Measurements from ENCODE around the gene PALS2. TPM values are rescaled to one million over a fixed set of nuclear protein-coding genes. Genes with fewer than 3 reads are reported as not detected.

PALS2 gene
- total and polyA plus RNA-seq, 2 of the 13 experiments (the other 11 are each of a cell fraction or from before 2014, with no cell fraction given) = 3.1 to 21.9 TPM

DNA sequence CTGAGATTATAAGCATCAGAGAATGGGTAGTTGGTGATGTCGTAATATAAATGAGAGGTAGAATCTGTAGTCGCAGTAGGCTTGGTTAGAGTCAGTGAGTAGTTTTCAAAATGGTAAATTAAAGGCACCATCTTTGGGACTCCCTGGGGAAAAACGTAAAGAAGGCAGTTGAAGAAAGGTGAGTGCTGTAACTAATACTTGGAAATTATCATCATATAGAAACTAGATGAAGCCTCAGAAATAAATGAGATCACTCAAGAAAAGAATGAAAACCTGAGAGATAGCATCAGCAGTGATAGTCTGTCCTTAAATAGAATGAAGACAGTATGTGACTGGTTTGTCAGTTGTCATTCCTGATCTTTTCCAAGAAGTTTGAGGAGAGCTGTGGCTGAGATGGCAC, 23.8 kb downstream of the PALS2 start:
- ATAC-seq (no peak), FAIRE-seq (no peak), DNase-seq (ENCODE audit: low spot score) (no peak)
- H3K4me1 ChIP-seq (ENCODE audit: insufficient read depth, low read length) = no peaks in the 10 kb centered on the region
- intact Hi-C loops (cut with micrococcal nuclease; ENCODE audit: unreplicated experiment) = no loop called here
- H3K9me3 ChIP-seq (ENCODE audit: low read length) = no peaks in the 10 kb centered on the region
- in situ Hi-C loops (cut with HindIII; ENCODE audit: extremely low pct_ligation_motif_present, low pct_unique_long_range_greater_than_20kb) = no loop called here
- BruUV-seq (replicated peaks) = no TSS peak
- no peak overlapping the region for H3K9ac ChIP-seq (ENCODE audit: insufficient read depth, low read depth, low read length)
- no peak overlapping the region for H3K4me3 ChIP-seq (replicated peaks in 1 of 3; ENCODE audit: insufficient read depth in 1 of 3, low read depth in 2 of 3, low read length in 3 of 3)
- H3K79me2 ChIP-seq (ENCODE audit: insufficient read depth, low read length) = no peaks in the 10 kb centered on the region
- ChIA-PET CTCF (ENCODE audit: low intra/inter-chr PET ratio, low total read pairs) (no interaction called here), POLR2A (no interaction called here)
- 0 out of 2 replicates have a peak, but pooled peaks have one; percentile 23 for TF ChIP-seq CEBPB (IDR thresholded peaks at IDR 0.05; ENCODE audit: borderline replicate concordance, low read depth, low read length)
- TF ChIP-seq, protein P1, sequence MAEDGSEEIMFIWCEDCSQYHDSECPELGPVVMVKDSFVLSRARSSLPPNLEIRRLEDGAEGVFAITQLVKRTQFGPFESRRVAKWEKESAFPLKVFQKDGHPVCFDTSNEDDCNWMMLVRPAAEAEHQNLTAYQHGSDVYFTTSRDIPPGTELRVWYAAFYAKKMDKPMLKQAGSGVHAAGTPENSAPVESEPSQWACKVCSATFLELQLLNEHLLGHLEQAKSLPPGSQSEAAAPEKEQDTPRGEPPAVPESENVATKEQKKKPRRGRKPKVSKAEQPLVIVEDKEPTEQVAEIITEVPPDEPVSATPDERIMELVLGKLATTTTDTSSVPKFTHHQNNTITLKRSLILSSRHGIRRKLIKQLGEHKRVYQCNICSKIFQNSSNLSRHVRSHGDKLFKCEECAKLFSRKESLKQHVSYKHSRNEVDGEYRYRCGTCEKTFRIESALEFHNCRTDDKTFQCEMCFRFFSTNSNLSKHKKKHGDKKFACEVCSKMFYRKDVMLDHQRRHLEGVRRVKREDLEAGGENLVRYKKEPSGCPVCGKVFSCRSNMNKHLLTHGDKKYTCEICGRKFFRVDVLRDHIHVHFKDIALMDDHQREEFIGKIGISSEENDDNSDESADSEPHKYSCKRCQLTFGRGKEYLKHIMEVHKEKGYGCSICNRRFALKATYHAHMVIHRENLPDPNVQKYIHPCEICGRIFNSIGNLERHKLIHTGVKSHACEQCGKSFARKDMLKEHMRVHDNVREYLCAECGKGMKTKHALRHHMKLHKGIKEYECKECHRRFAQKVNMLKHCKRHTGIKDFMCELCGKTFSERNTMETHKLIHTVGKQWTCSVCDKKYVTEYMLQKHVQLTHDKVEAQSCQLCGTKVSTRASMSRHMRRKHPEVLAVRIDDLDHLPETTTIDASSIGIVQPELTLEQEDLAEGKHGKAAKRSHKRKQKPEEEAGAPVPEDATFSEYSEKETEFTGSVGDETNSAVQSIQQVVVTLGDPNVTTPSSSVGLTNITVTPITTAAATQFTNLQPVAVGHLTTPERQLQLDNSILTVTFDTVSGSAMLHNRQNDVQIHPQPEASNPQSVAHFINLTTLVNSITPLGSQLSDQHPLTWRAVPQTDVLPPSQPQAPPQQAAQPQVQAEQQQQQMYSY (CRISPR knock-in tag; IDR thresholded peaks at IDR 0.05) = no peak
- H3K4me2 ChIP-seq (ENCODE audit: low read depth, low read length) = no peak overlapping the region
- WGBS (ENCODE audit: low lambda C conversion rate) = 88% methylated on average over 3 of the region's 3 CpGs
- no peaks in the 10 kb centered on the region for H3K27me3 ChIP-seq (ENCODE audit: control insufficient read depth in 1 of 2, insufficient read depth in 2 of 2, low read length in 2 of 2)
- no peak overlapping the region for H2AFZ ChIP-seq (ENCODE audit: low read length)
- H3K27ac ChIP-seq (ENCODE audit: extremely low read length, insufficient read depth, low read length) = no peak overlapping the region
- no peaks in the 10 kb centered on the region for H3K36me3 ChIP-seq (replicated peaks in 1 of 2; ENCODE audit: control insufficient read depth in 1 of 2, insufficient read depth in 2 of 2, low read length in 2 of 2)
- no peaks in the 10 kb centered on the region for H4K20me1 ChIP-seq (ENCODE audit: insufficient read depth, low read length)

DNA sequence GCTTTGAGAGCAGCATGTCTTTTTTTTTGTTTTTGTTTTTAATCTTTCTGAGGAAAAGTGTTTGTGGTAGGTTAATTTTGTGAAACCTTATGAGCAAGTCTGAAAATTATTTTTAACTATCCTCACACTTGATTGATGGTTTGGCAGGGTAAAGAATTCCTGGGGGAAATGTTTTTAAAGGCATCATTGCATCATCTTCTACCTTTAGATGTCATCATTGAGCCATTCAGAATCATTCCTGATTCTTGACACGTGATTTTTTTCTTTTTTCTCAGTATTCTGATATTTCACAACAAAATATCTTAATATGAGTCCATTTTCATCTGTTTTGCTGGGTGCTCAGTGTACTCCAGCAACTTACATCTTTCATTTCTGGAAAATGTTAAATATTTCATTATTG, 28.3 kb downstream of the PALS2 start:
- no peak for FAIRE-seq
- BruUV-seq (replicated peaks) = no TSS peak
- no peaks in the 10 kb centered on the region for H3K27me3 ChIP-seq (ENCODE audit: control insufficient read depth in 1 of 2, insufficient read depth in 2 of 2, low read length in 2 of 2)
- H3K4me1 ChIP-seq (ENCODE audit: insufficient read depth, low read length) = no peaks in the 10 kb centered on the region
- no peak overlapping the region for H3K9ac ChIP-seq (ENCODE audit: insufficient read depth, low read depth, low read length)
- CTCF ChIA-PET (ENCODE audit: low intra/inter-chr PET ratio, low total read pairs) = no interaction called here
- no peak overlapping the region for H3K27ac ChIP-seq (ENCODE audit: extremely low read length, insufficient read depth, low read length)
- no peaks in the 10 kb centered on the region; the same call in 1 of the 2 replicates for H3K9me3 ChIP-seq (ENCODE audit: low read length)
- ATAC-seq = no peak
- in situ Hi-C loops (cut with HindIII; ENCODE audit: extremely low pct_ligation_motif_present, low pct_unique_long_range_greater_than_20kb) (no loop called here), intact Hi-C loops (cut with micrococcal nuclease; ENCODE audit: unreplicated experiment) (no loop called here)
- H3K4me3 ChIP-seq (replicated peaks in 1 of 3; ENCODE audit: insufficient read depth in 1 of 3, low read depth in 2 of 3, low read length in 3 of 3) = no peak overlapping the region
- H4K20me1 ChIP-seq (ENCODE audit: insufficient read depth, low read length) = no peaks in the 10 kb centered on the region
- POLR2A ChIA-PET = no interaction called here
- H3K4me2 ChIP-seq (ENCODE audit: low read depth, low read length) = no peak overlapping the region
- TF ChIP-seq, protein P2, sequence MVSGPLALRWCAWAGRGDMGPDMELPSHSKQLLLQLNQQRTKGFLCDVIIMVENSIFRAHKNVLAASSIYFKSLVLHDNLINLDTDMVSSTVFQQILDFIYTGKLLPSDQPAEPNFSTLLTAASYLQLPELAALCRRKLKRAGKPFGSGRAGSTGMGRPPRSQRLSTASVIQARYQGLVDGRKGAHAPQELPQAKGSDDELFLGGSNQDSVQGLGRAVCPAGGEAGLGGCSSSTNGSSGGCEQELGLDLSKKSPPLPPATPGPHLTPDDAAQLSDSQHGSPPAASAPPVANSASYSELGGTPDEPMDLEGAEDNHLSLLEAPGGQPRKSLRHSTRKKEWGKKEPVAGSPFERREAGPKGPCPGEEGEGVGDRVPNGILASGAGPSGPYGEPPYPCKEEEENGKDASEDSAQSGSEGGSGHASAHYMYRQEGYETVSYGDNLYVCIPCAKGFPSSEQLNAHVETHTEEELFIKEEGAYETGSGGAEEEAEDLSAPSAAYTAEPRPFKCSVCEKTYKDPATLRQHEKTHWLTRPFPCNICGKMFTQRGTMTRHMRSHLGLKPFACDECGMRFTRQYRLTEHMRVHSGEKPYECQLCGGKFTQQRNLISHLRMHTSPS (CRISPR knock-in tag; IDR thresholded peaks at IDR 0.05; ENCODE audit: low read depth) = no peak
- TF ChIP-seq CEBPB (IDR thresholded peaks at IDR 0.05; ENCODE audit: borderline replicate concordance, low read depth, low read length) (peak; percentile 49; the same call in 1 of the 2 replicates), ISX (CRISPR knock-in tag; conservative IDR thresholded peaks at IDR 0.05) (no peak), ATF7 (IDR thresholded peaks at IDR 0.05) (peak; percentile 47), ATF7 (CRISPR knock-in tag; IDR thresholded peaks at IDR 0.05) (no peak), GPN1 (CRISPR knock-in tag; IDR thresholded peaks at IDR 0.05; ENCODE audit: borderline replicate concordance) (no peak), FOSL1 (CRISPR knock-in tag; IDR thresholded peaks at IDR 0.05; ENCODE audit: borderline replicate concordance) (no peak)
- TF ChIP-seq, protein P3, sequence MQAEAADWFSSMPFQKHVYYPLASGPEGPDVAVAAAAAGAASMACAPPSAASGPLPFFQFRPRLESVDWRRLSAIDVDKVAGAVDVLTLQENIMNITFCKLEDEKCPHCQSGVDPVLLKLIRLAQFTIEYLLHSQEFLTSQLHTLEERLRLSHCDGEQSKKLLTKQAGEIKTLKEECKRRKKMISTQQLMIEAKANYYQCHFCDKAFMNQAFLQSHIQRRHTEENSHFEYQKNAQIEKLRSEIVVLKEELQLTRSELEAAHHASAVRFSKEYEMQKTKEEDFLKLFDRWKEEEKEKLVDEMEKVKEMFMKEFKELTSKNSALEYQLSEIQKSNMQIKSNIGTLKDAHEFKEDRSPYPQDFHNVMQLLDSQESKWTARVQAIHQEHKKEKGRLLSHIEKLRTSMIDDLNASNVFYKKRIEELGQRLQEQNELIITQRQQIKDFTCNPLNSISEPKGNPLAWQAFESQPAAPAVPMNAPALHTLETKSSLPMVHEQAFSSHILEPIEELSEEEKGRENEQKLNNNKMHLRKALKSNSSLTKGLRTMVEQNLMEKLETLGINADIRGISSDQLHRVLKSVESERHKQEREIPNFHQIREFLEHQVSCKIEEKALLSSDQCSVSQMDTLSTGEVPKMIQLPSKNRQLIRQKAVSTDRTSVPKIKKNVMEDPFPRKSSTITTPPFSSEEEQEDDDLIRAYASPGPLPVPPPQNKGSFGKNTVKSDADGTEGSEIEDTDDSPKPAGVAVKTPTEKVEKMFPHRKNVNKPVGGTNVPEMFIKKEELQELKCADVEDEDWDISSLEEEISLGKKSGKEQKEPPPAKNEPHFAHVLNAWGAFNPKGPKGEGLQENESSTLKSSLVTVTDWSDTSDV (CRISPR knock-in tag; IDR thresholded peaks at IDR 0.05) = no peak
- H2AFZ ChIP-seq (ENCODE audit: low read length) = no peak overlapping the region
- 76% methylated on average over 1 of the region's 1 CpG for WGBS (ENCODE audit: low lambda C conversion rate)
- H3K79me2 ChIP-seq (ENCODE audit: insufficient read depth, low read length) = no peaks in the 10 kb centered on the region
- H3K36me3 ChIP-seq (replicated peaks in 1 of 2; ENCODE audit: control insufficient read depth in 1 of 2, insufficient read depth in 2 of 2, low read length in 2 of 2) = no peaks in the 10 kb centered on the region
- DNase-seq (ENCODE audit: low spot score) = no peak
